ENCODE measurements around the gene OR9A4. TPM values are rescaled to one million over a fixed set of nuclear protein-coding genes. Genes with fewer than 3 reads are reported as not detected.

OR9A4 gene
- total and polyA plus RNA-seq, 2 donors (not counting 1 experiment from before 2014, with no cell fraction given) = not detected

- Histone ChIP-seq H3K9me3 (ENCODE audit: control insufficient read depth, insufficient read depth, low read depth, low read length) (no peaks in the 10 kb centered on the region), H3K4me2 (ENCODE audit: extremely low read depth, insufficient read depth, low read length) (no peak overlapping the region), H4K20me1 (ENCODE audit: control insufficient read depth, extremely low read depth, insufficient read depth, low read length) (no peaks in the 10 kb centered on the region), H3K4me1 (ENCODE audit: control insufficient read depth, extremely low read depth, insufficient read depth, low read length) (no peaks in the 10 kb centered on the region), H3K27me3 (ENCODE audit: control insufficient read depth, insufficient read depth, low read length) (no peaks in the 10 kb centered on the region), H3K27ac (ENCODE audit: insufficient read depth, low read length) (no peak overlapping the region), H3K79me2 (ENCODE audit: control insufficient read depth, insufficient read depth, low read length) (no peaks in the 10 kb centered on the region), H3K36me3 (ENCODE audit: control insufficient read depth, insufficient read depth, low read length) (no peaks in the 10 kb centered on the region), H3K4me3 (replicated peaks in 1 of 4; ENCODE audit: control extremely low read depth in 1 of 4, insufficient read depth in 1 of 4, low read depth in 3 of 4, low read length in 4 of 4) (no peak overlapping the region), H2AFZ (ENCODE audit: low read length) (no peak overlapping the region), H3K9ac (ENCODE audit: insufficient read depth, low read length) (no peak overlapping the region)
- no peak for DNase-seq (ENCODE audit: low read depth in 2 of 2)
- no peak for TF ChIP-seq EZH2 (IDR thresholded peaks at IDR 0.05; ENCODE audit: low read length, missing control alignments)
- no peak for TF ChIP-seq CTCF (conservative IDR thresholded peaks at IDR 0.05 in 1 of 2, IDR thresholded peaks at IDR 0.05 in 1 of 2; ENCODE audit: low read depth in 1 of 2, low read length in 2 of 2)
These were observed 32.8 kb downstream of the OR9A4 start for GRCh38 chr7:141949021-141949420.

GRCh38 chr7:141949451-141949850 lies 33.3 kb downstream of the OR9A4 start:
- Histone ChIP-seq H3K9me3 (ENCODE audit: control insufficient read depth, insufficient read depth, low read depth, low read length) (no peaks in the 10 kb centered on the region), H3K27me3 (ENCODE audit: control insufficient read depth, insufficient read depth, low read length) (no peaks in the 10 kb centered on the region), H3K79me2 (ENCODE audit: control insufficient read depth, insufficient read depth, low read length) (no peaks in the 10 kb centered on the region), H2AFZ (ENCODE audit: low read length) (no peak overlapping the region), H3K27ac (ENCODE audit: insufficient read depth, low read length) (no peak overlapping the region), H3K4me3 (replicated peaks in 1 of 4; ENCODE audit: control extremely low read depth in 1 of 4, insufficient read depth in 1 of 4, low read depth in 3 of 4, low read length in 4 of 4) (no peak overlapping the region), H3K4me2 (ENCODE audit: extremely low read depth, insufficient read depth, low read length) (no peak overlapping the region), H3K4me1 (ENCODE audit: control insufficient read depth, extremely low read depth, insufficient read depth, low read length) (no peaks in the 10 kb centered on the region), H4K20me1 (ENCODE audit: control insufficient read depth, extremely low read depth, insufficient read depth, low read length) (no peaks in the 10 kb centered on the region), H3K36me3 (ENCODE audit: control insufficient read depth, insufficient read depth, low read length) (no peaks in the 10 kb centered on the region), H3K9ac (ENCODE audit: insufficient read depth, low read length) (no peak overlapping the region)
- TF ChIP-seq EZH2 (IDR thresholded peaks at IDR 0.05; ENCODE audit: low read length, missing control alignments) (no peak), CTCF (conservative IDR thresholded peaks at IDR 0.05 in 1 of 2, IDR thresholded peaks at IDR 0.05 in 1 of 2; ENCODE audit: low read depth in 1 of 2, low read length in 2 of 2) (no peak)
- DNase-seq (ENCODE audit: low read depth in 2 of 2) = no peak

- H3K36me3 ChIP-seq (ENCODE audit: control insufficient read depth, insufficient read depth, low read length) = no peaks in the 10 kb centered on the region
- H2AFZ ChIP-seq (ENCODE audit: low read length) = no peak overlapping the region
- H3K9me3 ChIP-seq (ENCODE audit: control insufficient read depth, insufficient read depth, low read depth, low read length) = no peaks in the 10 kb centered on the region
- H3K27ac ChIP-seq (ENCODE audit: insufficient read depth, low read length) = no peak overlapping the region
- H3K79me2 ChIP-seq (ENCODE audit: control insufficient read depth, insufficient read depth, low read length) = no peaks in the 10 kb centered on the region
- no peak overlapping the region for H3K4me3 ChIP-seq (replicated peaks in 1 of 4; ENCODE audit: control extremely low read depth in 1 of 4, insufficient read depth in 1 of 4, low read depth in 3 of 4, low read length in 4 of 4)
- TF ChIP-seq CTCF (conservative IDR thresholded peaks at IDR 0.05 in 1 of 2, IDR thresholded peaks at IDR 0.05 in 1 of 2; ENCODE audit: low read depth in 1 of 2, low read length in 2 of 2) (no peak), EZH2 (IDR thresholded peaks at IDR 0.05; ENCODE audit: low read length, missing control alignments) (no peak)
- H4K20me1 ChIP-seq (ENCODE audit: control insufficient read depth, extremely low read depth, insufficient read depth, low read length) = no peaks in the 10 kb centered on the region
- no peak overlapping the region for H3K9ac ChIP-seq (ENCODE audit: insufficient read depth, low read length)
- H3K4me2 ChIP-seq (ENCODE audit: extremely low read depth, insufficient read depth, low read length) = no peak overlapping the region
- no peaks in the 10 kb centered on the region for H3K27me3 ChIP-seq (ENCODE audit: control insufficient read depth, insufficient read depth, low read length)
- DNase-seq (ENCODE audit: low read depth in 2 of 2) = no peak
- H3K4me1 ChIP-seq (ENCODE audit: control insufficient read depth, extremely low read depth, insufficient read depth, low read length) = no peaks in the 10 kb centered on the region
These were observed 33.7 kb downstream of the OR9A4 start for GRCh38 chr7:141949911-141950310.

Data from fibroblast of lung (primary cell).